GM19467 (cell line): ENCODE results near the gene OSTN.

ENCODE experiments used
- ATAC-seq: cut with Tn5 transposase; IDR thresholded peaks from one replicate; pipeline ENCODE4 v1.9.1; 2021; ENCODE audit warnings: mild to moderate bottlenecking, moderate library complexity; ENCODE audit not compliant: unreplicated experiment

OSTN gene

GRCh38 chr3:191234216-191234615 is 35.2 kb downstream of the OSTN start:
- no peak for ATAC-seq

GRCh38 chr3:191235331-191236314 is 36.6 kb downstream of the OSTN start:
- peak; percentile 100 for ATAC-seq

- ATAC-seq, result no peak
Measured at GRCh38 chr3:191236646-191237045, 37.6 kb downstream of the OSTN start.

- no peak for ATAC-seq
Measured at GRCh38 chr3:191237047-191237882, 38.2 kb downstream of the OSTN start.

GRCh38 chr3:191238321-191238817 is 39.3 kb downstream of the OSTN start:
- no peak for ATAC-seq

GRCh38 chr3:191239407-191240031 is 40.5 kb downstream of the OSTN start:
- no peak for ATAC-seq

- no peak for ATAC-seq
Measured at GRCh38 chr3:191240486-191240885, 41.4 kb downstream of the OSTN start.

- peak; percentile 30 for ATAC-seq
Measured at GRCh38 chr3:191244242-191244867, 45.3 kb downstream of the OSTN start.

- ATAC-seq, result peak; percentile 83
Measured at GRCh38 chr3:191246034-191246433, 47.0 kb downstream of the OSTN start.

- no peak for ATAC-seq
Measured at GRCh38 chr3:191246630-191247029, 47.6 kb downstream of the OSTN start.

GRCh38 chr3:191253089-191253799 is 54.2 kb downstream of the OSTN start:
- ATAC-seq, result peak; percentile 55

GRCh38 chr3:191254098-191254873 is 55.2 kb downstream of the OSTN start:
- ATAC-seq, result no peak

GRCh38 chr3:191255156-191255555 is 56.1 kb downstream of the OSTN start:
- ATAC-seq, result no peak

- ATAC-seq, result no peak
Measured at GRCh38 chr3:191256405-191256804, 57.4 kb downstream of the OSTN start.

- no peak for ATAC-seq
Measured at GRCh38 chr3:191257286-191257685, 58.2 kb downstream of the OSTN start.

GRCh38 chr3:191259486-191259885 is 60.4 kb downstream of the OSTN start:
- ATAC-seq, result no peak

GRCh38 chr3:191260431-191261303 is 61.6 kb downstream of the OSTN start:
- no peak for ATAC-seq

GRCh38 chr3:191261304-191261638 is 62.2 kb downstream of the OSTN start:
- no peak for ATAC-seq
